Effector memory CD4-positive, alpha-beta T cell (primary cell): ENCODE measurements around the gene IFT52.

ENCODE experiments used
- DNase-seq, 3 donors: peaks; one replicate each; pipeline ENCODE4 v3.0.0-alpha.2; 2020
- H3K27ac ChIP-seq: 2 replicates; pipeline ENCODE4 v1.7.0; 2013; ENCODE audit warnings: mild to moderate bottlenecking, low read length, moderate library complexity; ENCODE audit not compliant: insufficient read depth, poor library complexity, severe bottlenecking
- H3K27me3 ChIP-seq: replicated peaks from 2 replicates; pipeline ENCODE4 v1.7.0; 2013; ENCODE audit warnings: mild to moderate bottlenecking, low read length; ENCODE audit not compliant: insufficient read depth, control insufficient read depth, poor library complexity, severe bottlenecking
- H3K36me3 ChIP-seq: 2 replicates; pipeline ENCODE4 v1.7.0; 2013; ENCODE audit warnings: mild to moderate bottlenecking, low read length, moderate library complexity; ENCODE audit not compliant: control insufficient read depth, insufficient read depth
- H3K4me1 ChIP-seq: 2 replicates; pipeline ENCODE4 v1.7.0; 2013; ENCODE audit warnings: low read length, mild to moderate bottlenecking; ENCODE audit not compliant: control insufficient read depth, insufficient read depth, poor library complexity, severe bottlenecking
- H3K4me3 ChIP-seq: 2 replicates; pipeline ENCODE4 v1.7.0; 2013; ENCODE audit warnings: low read length, low read depth, mild to moderate bottlenecking; ENCODE audit not compliant: insufficient read depth, poor library complexity, severe bottlenecking
- H3K9me3 ChIP-seq: 2 replicates; pipeline ENCODE4 v1.7.0; 2013; ENCODE audit warnings: mild to moderate bottlenecking, low read length, moderate library complexity; ENCODE audit not compliant: control insufficient read depth

Gene IFT52

GRCh38 chr20:43567477-43567876 is 23.3 kb upstream of the IFT52 start:
- DNase-seq, result no peak

DNA sequence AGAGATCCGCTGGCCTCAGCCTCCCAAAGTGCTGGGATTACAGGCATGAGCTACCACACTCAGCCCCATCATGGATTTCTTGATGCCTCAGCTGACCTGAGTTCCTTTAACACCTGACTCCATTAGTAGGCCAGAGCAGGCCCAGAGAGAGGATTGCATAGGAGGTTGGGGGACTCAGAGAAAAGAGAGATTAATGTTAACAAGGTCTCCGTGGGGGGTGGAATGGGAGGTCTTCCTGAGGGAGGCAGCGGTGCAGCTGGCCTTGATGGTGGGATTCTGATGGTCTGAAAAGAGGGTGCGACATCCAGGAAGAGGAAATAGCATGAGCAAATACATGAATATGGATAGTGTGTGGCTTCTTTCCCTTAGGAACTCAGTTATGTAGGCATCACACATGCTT is 22.0 kb upstream of the IFT52 start:
- H3K27ac ChIP-seq, result no peak overlapping the region
- H3K4me1 ChIP-seq, result no peaks in the 10 kb centered on the region
- H3K4me3 ChIP-seq, result no peak overlapping the region
- no peaks in the 10 kb centered on the region for H3K36me3 ChIP-seq
- DNase-seq, result no peak
- no peaks in the 10 kb centered on the region for H3K9me3 ChIP-seq
- H3K27me3 ChIP-seq, result no peaks in the 10 kb centered on the region

More at GRCh38 chr20:43567477-43567876, 23.3 kb upstream of the IFT52 start:
- no peaks in the 10 kb centered on the region for H3K9me3 ChIP-seq
- H3K4me1 ChIP-seq, result no peaks in the 10 kb centered on the region
- H3K27me3 ChIP-seq, result no peaks in the 10 kb centered on the region
- H3K4me3 ChIP-seq, result no peak overlapping the region
- H3K27ac ChIP-seq, result no peak overlapping the region
- H3K36me3 ChIP-seq, result no peaks in the 10 kb centered on the region

- H3K27ac ChIP-seq, result no peak overlapping the region
- no peaks in the 10 kb centered on the region for H3K36me3 ChIP-seq
- no peak for DNase-seq
- H3K9me3 ChIP-seq, result no peaks in the 10 kb centered on the region
- no peaks in the 10 kb centered on the region for H3K4me1 ChIP-seq
- no peaks in the 10 kb centered on the region for H3K27me3 ChIP-seq
- no peak overlapping the region for H3K4me3 ChIP-seq
These were observed 21.5 kb upstream of the IFT52 start for GRCh38 chr20:43569282-43569681.

DNA sequence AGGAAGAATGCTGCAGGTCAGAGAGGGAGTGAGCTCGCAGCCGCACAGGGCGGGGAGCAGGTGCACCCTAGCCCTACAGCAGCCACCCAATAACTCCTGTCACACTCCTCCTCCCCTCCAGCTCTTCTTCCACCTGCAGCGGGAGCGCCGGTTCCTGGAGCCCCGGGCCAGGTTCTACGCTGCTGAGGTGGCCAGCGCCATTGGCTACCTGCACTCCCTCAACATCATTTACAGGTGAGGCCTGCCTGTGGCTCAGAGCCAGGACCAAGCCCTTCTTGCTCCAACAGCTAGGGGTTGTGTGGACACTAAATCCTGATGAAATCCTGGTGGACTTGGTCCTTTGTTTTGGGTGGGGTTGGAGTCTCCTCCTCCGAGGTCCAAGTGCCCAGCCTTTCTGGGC is 20.2 kb upstream of the IFT52 start:
- DNase-seq, result no peak
- no peak overlapping the region for H3K4me3 ChIP-seq
- H3K36me3 ChIP-seq, result no peaks in the 10 kb centered on the region
- H3K9me3 ChIP-seq, result no peaks in the 10 kb centered on the region
- no peak overlapping the region for H3K27ac ChIP-seq
- H3K27me3 ChIP-seq, result no peaks in the 10 kb centered on the region
- H3K4me1 ChIP-seq, result no peaks in the 10 kb centered on the region

GRCh38 chr20:43571310-43571709 is 19.4 kb upstream of the IFT52 start:
- Histone ChIP-seq H3K9me3 (no peaks in the 10 kb centered on the region), H3K36me3 (no peaks in the 10 kb centered on the region), H3K27me3 (no peaks in the 10 kb centered on the region), H3K4me1 (no peaks in the 10 kb centered on the region), H3K4me3 (no peak overlapping the region), H3K27ac (no peak overlapping the region)
- no peak for DNase-seq

- H3K9me3 ChIP-seq, result no peaks in the 10 kb centered on the region
- H3K4me1 ChIP-seq, result no peaks in the 10 kb centered on the region
- H3K27me3 ChIP-seq, result no peaks in the 10 kb centered on the region
- H3K4me3 ChIP-seq, result no peak overlapping the region
- no peaks in the 10 kb centered on the region for H3K36me3 ChIP-seq
- no peak overlapping the region for H3K27ac ChIP-seq
- DNase-seq, result no peak
These were observed 19.0 kb upstream of the IFT52 start for GRCh38 chr20:43571771-43572170.

DNA sequence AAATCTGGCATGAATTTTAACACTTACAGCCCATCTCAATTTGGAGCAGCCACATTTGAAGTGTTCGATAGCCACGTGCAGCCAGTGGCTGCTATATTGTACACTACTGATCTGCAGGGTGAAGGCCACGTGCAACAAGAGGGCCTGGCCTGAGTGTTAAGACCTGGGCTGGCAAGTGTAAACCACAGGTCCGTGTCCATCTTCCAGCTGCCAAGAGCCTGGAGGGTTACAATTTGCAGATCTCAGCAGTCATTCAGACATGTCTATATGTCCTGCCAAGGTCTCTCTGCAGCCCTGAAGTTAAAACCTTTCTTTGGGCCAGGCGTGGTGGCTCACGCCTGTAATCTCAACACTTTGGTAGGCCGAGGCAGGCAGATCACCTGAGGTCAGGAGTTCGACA is 17.8 kb upstream of the IFT52 start:
- H3K36me3 ChIP-seq, result no peaks in the 10 kb centered on the region
- no peaks in the 10 kb centered on the region for H3K27me3 ChIP-seq
- H3K4me1 ChIP-seq, result no peaks in the 10 kb centered on the region
- H3K4me3 ChIP-seq, result no peak overlapping the region
- DNase-seq, result no peak
- H3K9me3 ChIP-seq, result no peaks in the 10 kb centered on the region
- H3K27ac ChIP-seq, result no peak overlapping the region

- no peak for DNase-seq
- Histone ChIP-seq H3K4me3 (no peak overlapping the region), H3K4me1 (no peaks in the 10 kb centered on the region), H3K27me3 (no peaks in the 10 kb centered on the region), H3K9me3 (no peaks in the 10 kb centered on the region), H3K36me3 (no peaks in the 10 kb centered on the region), H3K27ac (no peak overlapping the region)
These were observed 14.6 kb upstream of the IFT52 start for GRCh38 chr20:43576108-43576507.

DNA sequence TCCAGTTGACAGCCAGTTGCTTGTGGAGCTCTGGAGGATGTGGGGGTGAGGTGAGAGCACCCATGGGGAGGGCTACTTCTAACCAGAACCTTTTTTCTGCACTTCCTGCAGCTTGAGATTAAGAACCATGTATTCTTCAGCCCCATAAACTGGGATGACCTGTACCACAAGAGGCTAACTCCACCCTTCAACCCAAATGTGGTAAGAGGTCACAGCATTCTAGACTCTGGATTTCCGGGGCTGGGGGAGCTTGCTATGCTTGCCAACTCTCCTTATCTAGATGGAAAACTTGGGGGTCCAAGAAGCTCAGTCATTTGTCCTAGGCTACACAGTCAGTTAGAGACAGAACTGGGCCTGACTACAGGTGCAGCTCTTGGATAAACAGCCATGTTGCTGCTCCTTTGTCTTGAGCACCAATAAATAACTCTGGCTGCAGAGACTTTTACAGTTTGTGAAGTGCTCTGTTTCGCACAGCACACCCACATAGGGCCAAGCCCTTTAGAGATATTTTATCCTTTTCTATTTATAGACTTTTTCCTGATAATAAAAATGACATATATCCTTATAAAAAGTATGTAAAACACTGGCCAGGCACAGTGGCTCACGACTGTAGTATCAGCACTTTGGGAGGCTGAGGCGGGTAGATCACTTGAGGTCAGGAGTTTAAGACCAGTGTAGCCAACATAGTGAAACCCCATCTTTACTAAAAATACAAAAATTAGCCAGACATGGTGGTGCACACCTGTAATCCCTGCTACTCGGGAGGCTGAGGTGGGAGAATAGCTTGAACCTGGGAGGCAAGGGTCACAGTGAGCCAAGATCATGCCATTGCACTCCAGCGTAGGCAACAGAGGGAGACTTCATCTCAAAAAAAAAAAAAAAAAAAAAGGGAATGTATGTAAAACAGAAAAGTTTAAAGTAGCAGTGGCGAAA is 10.6 kb upstream of the IFT52 start:
- H3K36me3 ChIP-seq, result no peaks in the 10 kb centered on the region
- DNase-seq, result no peak

GRCh38 chr20:43583133-43583864 is 7.4 kb upstream of the IFT52 start:
- Histone ChIP-seq H3K36me3 (no peaks in the 10 kb centered on the region), H3K4me3 (no peak overlapping the region), H3K9me3 (no peaks in the 10 kb centered on the region), H3K4me1 (no peaks in the 10 kb centered on the region), H3K27ac (no peak overlapping the region), H3K27me3 (no peaks in the 10 kb centered on the region)
- no peak for DNase-seq

More for the DNA sequence above, 10.6 kb upstream of the IFT52 start:
- H3K27ac ChIP-seq, result no peak overlapping the region
- no peaks in the 10 kb centered on the region for H3K9me3 ChIP-seq
- no peaks in the 10 kb centered on the region for H3K4me1 ChIP-seq
- H3K4me3 ChIP-seq, result no peak overlapping the region
- no peaks in the 10 kb centered on the region for H3K27me3 ChIP-seq
